Measurements from ENCODE around the gene TPRG1.

GRCh38 chr3:189222927-189223636 lies 51.3 kb downstream of the TPRG1 start:
- no peak for TF ChIP-seq POLR2A (IDR thresholded peaks at IDR 0.05)
- no peak for TF ChIP-seq CTCF (IDR thresholded peaks at IDR 0.05)

Measured in Peyer's patch (tissue), 4 donors.